H1 (cell line): ENCODE results near the gene MICALL2. TPM values are rescaled to one million over a fixed set of nuclear protein-coding genes. Genes with fewer than 3 reads are reported as not detected.

Experiments used
- CTCF ChIA-PET: fragments of 300-600 bp; sonication (Branson Sonifier 250); formaldehyde crosslinking; loops from one replicate; lab custom pipeline; 2021; ENCODE audit not compliant: partially characterized antibody; lab: Charles Lee
- POLR2A ChIA-PET: fragments of 300-600 bp; sonication (Branson Sonifier 250); formaldehyde crosslinking; loops from one replicate; lab custom pipeline; 2021; ENCODE audit warnings: inconsistent platforms; ENCODE audit not compliant: partially characterized antibody; lab: Charles Lee
- DNase-seq, 2 experiments: peaks; one replicate each; pipeline versions ENCODE4 v3.0.0 to v3.0.0-alpha.2; 2010 to 2022; ENCODE audit warnings: low spot score in 2 of 2, low read depth in 1 of 2, mixed read lengths in 1 of 2
- FAIRE-seq: peaks from 2 replicates; lab custom pipeline; 2011; peaks lifted over from hg19 to GRCh38; lab: Jason Lieb, UNC
- H2AFZ ChIP-seq: 2 replicates; pipeline ENCODE4 v1.8.1; 2012; ENCODE audit warnings: low read length, inconsistent platforms
- H2AK5ac ChIP-seq: 2 replicates; pipeline ENCODE4 v1.6.1; 2013; ENCODE audit warnings: low read depth, low read length
- H2BK120ac ChIP-seq: replicated peaks from 2 replicates; pipeline ENCODE3; 2013; ENCODE audit warnings: low read depth, low read length, inconsistent platforms
- H2BK12ac ChIP-seq: 2 replicates; pipeline ENCODE4 v1.6.1; 2013; ENCODE audit warnings: low read depth, low read length
- H2BK15ac ChIP-seq: 2 replicates; pipeline ENCODE4 v1.6.1; 2013; ENCODE audit warnings: low read length
- H2BK20ac ChIP-seq: 2 replicates; pipeline ENCODE4 v1.6.1; 2013; ENCODE audit warnings: low read length
- H2BK5ac ChIP-seq: 2 replicates; pipeline ENCODE4 v1.6.1; 2013; ENCODE audit warnings: low read depth, low read length
- H3K14ac ChIP-seq: 2 replicates; pipeline ENCODE4 v1.6.1; 2013; ENCODE audit warnings: inconsistent platforms; ENCODE audit not compliant: insufficient read length
- H3K18ac ChIP-seq: 2 replicates; pipeline ENCODE4 v1.6.1; 2013; ENCODE audit warnings: low read length; ENCODE audit errors: extremely low read depth
- H3K23ac ChIP-seq: 2 replicates; pipeline ENCODE4 v1.6.1; 2013; ENCODE audit warnings: inconsistent platforms; ENCODE audit not compliant: insufficient read length
- H3K23me2 ChIP-seq: 2 replicates; pipeline ENCODE4 v1.6.1; 2013; ENCODE audit warnings: low read depth, low read length
- H3K27ac ChIP-seq: 2 replicates; pipeline ENCODE4 v1.6.1; 2011; ENCODE audit warnings: low read depth, low read length, inconsistent platforms
- H3K27me3 ChIP-seq, 4 experiments: replicated peaks in 1 of 4; 1 replicate in 1 of 4; 2 replicates in 3 of 4; pipeline versions ENCODE4 v1.6.1 to v1.8.1; 2011 to 2013; ENCODE audit warnings: low read length in 3 of 4, mild to moderate bottlenecking in 3 of 4, inconsistent platforms in 2 of 4, mixed read lengths in 2 of 4, moderate library complexity in 1 of 4; ENCODE audit not compliant: control insufficient read depth in 3 of 4, insufficient read depth in 3 of 4; ENCODE audit errors: extremely low read depth in 1 of 4
- H3K36me3 ChIP-seq, 4 experiments: 2 replicates each; pipeline versions ENCODE4 v1.6.1 to v1.8.1; 2011 to 2013; ENCODE audit warnings: mild to moderate bottlenecking in 4 of 4, low read length in 3 of 4, moderate library complexity in 2 of 4, control low read depth in 1 of 4, inconsistent platforms in 1 of 4; ENCODE audit not compliant: insufficient read depth in 4 of 4, control insufficient read depth in 2 of 4
- H3K4ac ChIP-seq: replicated peaks from 2 replicates; pipeline ENCODE3; 2013; ENCODE audit warnings: low read length, low read depth, mixed read lengths, inconsistent platforms; ENCODE audit not compliant: insufficient read length
- H3K4me1 ChIP-seq, 4 experiments: replicated peaks in 1 of 4; 1 replicate in 1 of 4; 2 replicates in 3 of 4; pipeline versions ENCODE4 v1.6.1 to v1.8.1; 2011 to 2013; ENCODE audit warnings: low read length in 3 of 4, inconsistent platforms in 2 of 4, mixed read lengths in 1 of 4; ENCODE audit not compliant: insufficient read depth in 4 of 4, control insufficient read depth in 3 of 4
- H3K4me2 ChIP-seq, 2 experiments: 2 replicates each; pipeline versions ENCODE4 v1.6.1 to v1.8.1; 2011 to 2013; ENCODE audit warnings: low read depth in 2 of 2, low read length in 2 of 2, control low read depth in 1 of 2, inconsistent platforms in 1 of 2, mild to moderate bottlenecking in 1 of 2; ENCODE audit not compliant: insufficient read depth in 1 of 2
- H3K4me3 ChIP-seq, 4 experiments: fragments of 200-600, 300-600 bp in 1 of 4; sonication (generic), shearing (Covaris generic), sonication (Bioruptor Twin) in 1 of 4; 2 replicates each; pipeline versions ENCODE4 v1.5.1 to v1.8.1; 2011 to 2016; ENCODE audit warnings: low read length in 4 of 4, low read depth in 3 of 4, control low read depth in 2 of 4, inconsistent platforms in 2 of 4, mild to moderate bottlenecking in 2 of 4, mixed read lengths in 1 of 4, moderate library complexity in 1 of 4; ENCODE audit not compliant: insufficient read depth in 2 of 4; ENCODE audit errors: extremely low read depth in 1 of 4
- H3K56ac ChIP-seq: replicated peaks from 2 replicates; pipeline ENCODE3; 2013; ENCODE audit warnings: low read depth, mild to moderate bottlenecking, mixed read lengths, low read length, inconsistent platforms; ENCODE audit not compliant: insufficient read length
- H3K79me1 ChIP-seq: 2 replicates; pipeline ENCODE4 v1.6.1; 2013; ENCODE audit warnings: low read depth, low read length, control low read depth
- H3K79me2 ChIP-seq, 2 experiments: 2 replicates each; pipeline versions ENCODE4 v1.6.1 to v1.8.1; 2012 to 2013; ENCODE audit warnings: low read length in 2 of 2, mild to moderate bottlenecking in 2 of 2, inconsistent platforms in 1 of 2; ENCODE audit not compliant: insufficient read depth in 2 of 2, control insufficient read depth in 1 of 2
- H3K9ac ChIP-seq, 4 experiments: replicated peaks in 1 of 4; 1 replicate in 1 of 4; 2 replicates in 3 of 4; pipeline versions ENCODE4 v1.6.1 to v1.8.1; 2011 to 2013; ENCODE audit warnings: low read depth in 3 of 4, low read length in 3 of 4, control low read depth in 2 of 4, mild to moderate bottlenecking in 2 of 4, moderate library complexity in 2 of 4, inconsistent platforms in 1 of 4; ENCODE audit errors: extremely low read depth in 1 of 4
- H3K9me3 ChIP-seq, 2 experiments: 2 replicates each; pipeline versions ENCODE4 v1.6.1 to v1.8.1; 2012 to 2013; ENCODE audit warnings: mild to moderate bottlenecking in 2 of 2, moderate library complexity in 2 of 2, control low read depth in 1 of 2, inconsistent platforms in 1 of 2, low read depth in 1 of 2, low read length in 1 of 2, mixed read lengths in 1 of 2; ENCODE audit not compliant: insufficient read depth in 2 of 2
- H4K20me1 ChIP-seq, 2 experiments: replicated peaks in 1 of 2; 2 replicates each; pipeline versions ENCODE3 to v1.8.1; 2011 to 2013; ENCODE audit warnings: inconsistent platforms in 2 of 2, low read length in 2 of 2, mild to moderate bottlenecking in 1 of 2; ENCODE audit not compliant: insufficient read depth in 2 of 2, control insufficient read depth in 1 of 2
- H4K5ac ChIP-seq: 2 replicates; pipeline ENCODE4 v1.6.1; 2013; ENCODE audit warnings: low read length, low read depth, mixed read lengths, inconsistent platforms; ENCODE audit not compliant: insufficient read length
- H4K8ac ChIP-seq: 2 replicates; pipeline ENCODE4 v1.8.0; 2013; ENCODE audit warnings: mild to moderate bottlenecking, moderate library complexity, low read length, inconsistent platforms; ENCODE audit not compliant: insufficient read depth; ENCODE audit errors: extremely low read depth
- H4K91ac ChIP-seq: replicated peaks from 2 replicates; pipeline ENCODE3; 2013; ENCODE audit warnings: low read length, mixed read lengths, inconsistent platforms; ENCODE audit not compliant: insufficient read length
- ASH2L ChIP-seq: fragments of 200-600, 300-600 bp; sonication (generic); IDR thresholded peaks from one replicate; pipeline ENCODE4 v1.7.1; 2017; ENCODE audit warnings: low read length
- ATF3 ChIP-seq: IDR thresholded peaks from 2 replicates; pipeline ENCODE4 v1.6.1; 2011; ENCODE audit warnings: low read depth, mild to moderate bottlenecking, low read length; ENCODE audit not compliant: insufficient read depth
- CREB1 ChIP-seq: IDR thresholded peaks from 2 replicates; pipeline ENCODE4 v1.6.1; 2012; ENCODE audit warnings: inconsistent platforms
- KDM5A ChIP-seq: fragments of 200-600 bp; IDR thresholded peaks from 2 replicates; pipeline ENCODE4 v1.7.1; 2012; ENCODE audit warnings: mild to moderate bottlenecking, low read length, inconsistent platforms, mixed read lengths
- MAFK ChIP-seq: IDR thresholded peaks from 2 replicates; pipeline ENCODE4 v1.6.1; 2012; ENCODE audit warnings: low read depth, mild to moderate bottlenecking, improper control_type of control experiment, low read length
- MAX ChIP-seq: IDR thresholded peaks from 2 replicates; pipeline ENCODE4 v1.6.1; 2012; ENCODE audit warnings: inconsistent platforms
- PHF8 ChIP-seq: fragments of 200-600 bp; sonication (generic); conservative IDR thresholded peaks from 2 replicates; pipeline ENCODE4 v1.7.1; 2012; ENCODE audit warnings: low read depth, mild to moderate bottlenecking, inconsistent platforms, low read length, moderate library complexity
- POLR2A ChIP-seq, 2 experiments: IDR thresholded peaks; 1 replicate in 1 of 2; 2 replicates in 1 of 2; pipeline ENCODE4 v1.6.1; 2011; ENCODE audit warnings: low read depth in 2 of 2, low read length in 2 of 2, mild to moderate bottlenecking in 2 of 2; ENCODE audit errors: control extremely low read depth in 1 of 2
- RNF2 ChIP-seq: fragments of 200-900, 300-1000 bp; sonication (generic); IDR thresholded peaks from 2 replicates; pipeline ENCODE4 v1.7.1; 2016; ENCODE audit warnings: borderline replicate concordance, low read depth, mild to moderate bottlenecking, antibody characterized with exemption, low read length; ENCODE audit not compliant: poor library complexity, severe bottlenecking; ENCODE audit errors: missing control alignments
- SIN3A ChIP-seq, 2 experiments: IDR thresholded peaks in 1 of 2; conservative IDR thresholded peaks in 1 of 2; 2 replicates each; pipeline ENCODE4 v1.6.1; 2011 to 2012; ENCODE audit warnings: low read length in 2 of 2, improper control_type of control experiment in 1 of 2, low read depth in 1 of 2, mild to moderate bottlenecking in 1 of 2
- WGBS, 2 experiments: shearing (Covaris generic) in 1 of 2; methylation state at CpG; one replicate each; pipeline versions ENCODE4 v1.1.6 to v1.1.7; 2013 to 2015; ENCODE audit warnings: low lambda C conversion rate in 2 of 2, mixed read lengths in 2 of 2, inconsistent platforms in 1 of 2, low coverage in 1 of 2, missing lambda C conversion rate in 1 of 2; ENCODE audit not compliant: insufficient replicate concordance in 2 of 2, insufficient coverage in 1 of 2, insufficient read length in 1 of 2; ENCODE audit errors: extremely low coverage in 1 of 2, missing lambda C conversion rate in 1 of 2; 5-methylcytosine and 5-hydroxymethylcytosine counted together
- polyA plus RNA-seq, 7 experiments: library from polyadenylated mRNA; depleted of rRNA in 3 of 7; stranded (reverse) in 5 of 7; unstranded in 2 of 7; fragments of >200 nt in 5 of 7; fragments of 200-250 nt in 2 of 7; gene quantifications; 1 replicate in 5 of 7; 2 replicates in 1 of 7; 4 replicates in 1 of 7; pipeline versions ENCODE4 v1.2.1 to v1.2.3, GENCODE V29; 2011 to 2013; ENCODE audit warnings: missing spikeins in 2 of 7, mixed read lengths in 2 of 7
- total RNA-seq: library from RNA; stranded (reverse); fragmentation: NEBNext Ultra II Directional; extraction: Animal tissue kit (Norgen Biotek cat#: 25700); gene quantifications from 2 replicates; pipeline ENCODE4 v1.2.1, GENCODE V29; 2021

Gene MICALL2
- total and polyA plus RNA-seq, 2 of the 8 experiments (the other 6 are each of a cell fraction or from before 2014, with no cell fraction given) = 5.3 to 8.5 TPM

- CTCF ChIA-PET = interaction anchor here (0.7 to 2.3 kb wide), 5 partner anchors 11 to 212 kb away, joined by 3 to 8 read pairs (median 4); no protein-coding TSS in a partner anchor
- TF ChIP-seq MAFK (no peak), ASH2L (no peak), PHF8 (no peak), ATF3 (no peak), CREB1 (no peak), MAX (no peak), RNF2 (no peak), KDM5A (no peak), POLR2A (IDR thresholded peaks at IDR 0.05; ENCODE audit: control extremely low read depth in 1 of 2, low read depth in 2 of 2, low read length in 2 of 2) (no peak), SIN3A (conservative IDR thresholded peaks at IDR 0.05 in 1 of 2, IDR thresholded peaks at IDR 0.05 in 1 of 2; ENCODE audit: low read depth in 1 of 2, low read length in 2 of 2) (no peak)
Observed at GRCh38 chr7:1388703-1389335, 70.5 kb downstream of the MICALL2 start.

More at GRCh38 chr7:1388703-1389335, 70.5 kb downstream of the MICALL2 start:
- no peaks in the 10 kb centered on the region for H3K23me2 ChIP-seq
- no peak overlapping the region for H3K18ac ChIP-seq
- no peak overlapping the region for H4K8ac ChIP-seq
- 95% methylated on average over 20 of the region's 29 CpGs; no CpG with 5 or more reads in 1 of the 2 experiments for WGBS, 2 experiments
- H3K27me3 ChIP-seq = no peaks in the 10 kb centered on the region
- peak overlapping the region; percentile 74 for H4K91ac ChIP-seq
- H3K79me2 ChIP-seq = no peaks in the 10 kb centered on the region
- no peak overlapping the region for H3K4me3 ChIP-seq
- H3K4ac ChIP-seq = no peak overlapping the region
- POLR2A ChIA-PET = no interaction called here
- H3K4me1 ChIP-seq = no peaks in the 10 kb centered on the region
- no peak overlapping the region for H2AFZ ChIP-seq
- H3K56ac ChIP-seq = no peak overlapping the region
- peak overlapping the region; percentile 46; the same call in 1 of the 2 replicates for H2BK15ac ChIP-seq
- DNase-seq (no peak), FAIRE-seq (no peak)
- H2AK5ac ChIP-seq = no peak overlapping the region
- H4K5ac ChIP-seq = no peak overlapping the region
- H3K27ac ChIP-seq = no peak overlapping the region
- H3K9me3 ChIP-seq = peaks cover 4 to 5% of the 10 kb centered on the region in 2 experiments; a peak in 3 of 4 replicates
- H2BK12ac ChIP-seq = no peak overlapping the region
- no peak overlapping the region for H3K14ac ChIP-seq
- no peaks in the 10 kb centered on the region for H3K36me3 ChIP-seq
- no peaks in the 10 kb centered on the region for H4K20me1 ChIP-seq
- H2BK5ac ChIP-seq = no peak overlapping the region
- no peak overlapping the region for H3K9ac ChIP-seq
- no peaks in the 10 kb centered on the region for H3K79me1 ChIP-seq
- H2BK120ac ChIP-seq = no peak overlapping the region
- no peak overlapping the region for H3K23ac ChIP-seq
- no peak overlapping the region for H3K4me2 ChIP-seq
- no peak overlapping the region for H2BK20ac ChIP-seq
